OCI-LY1 (cell line): ENCODE results near the gene AADACL4.

Experiments
- CTCF ChIP-seq: fragments of 200-600 bp; sonication (generic), shearing (Covaris generic); IDR thresholded peaks from 2 replicates; pipeline ENCODE4 v1.5.1; 2017; ENCODE audit warnings: mild to moderate bottlenecking, antibody characterized with exemption, low read length, moderate library complexity, mixed read lengths
- EZH2 ChIP-seq: fragments of 200-600 bp; sonication (generic), shearing (Covaris generic); IDR thresholded peaks from 2 replicates; pipeline ENCODE4 v1.8.0; 2017; ENCODE audit warnings: borderline replicate concordance, mixed run types, mild to moderate bottlenecking, antibody characterized with exemption, low read length, moderate library complexity, mixed read lengths

- no peak for TF ChIP-seq CTCF
- no peak for TF ChIP-seq EZH2
Observed at GRCh38 chr1:12654004-12654567, 10.2 kb downstream of the AADACL4 start.
